Measurements from ENCODE around the gene NCOA7.

NCOA7 gene

DNA sequence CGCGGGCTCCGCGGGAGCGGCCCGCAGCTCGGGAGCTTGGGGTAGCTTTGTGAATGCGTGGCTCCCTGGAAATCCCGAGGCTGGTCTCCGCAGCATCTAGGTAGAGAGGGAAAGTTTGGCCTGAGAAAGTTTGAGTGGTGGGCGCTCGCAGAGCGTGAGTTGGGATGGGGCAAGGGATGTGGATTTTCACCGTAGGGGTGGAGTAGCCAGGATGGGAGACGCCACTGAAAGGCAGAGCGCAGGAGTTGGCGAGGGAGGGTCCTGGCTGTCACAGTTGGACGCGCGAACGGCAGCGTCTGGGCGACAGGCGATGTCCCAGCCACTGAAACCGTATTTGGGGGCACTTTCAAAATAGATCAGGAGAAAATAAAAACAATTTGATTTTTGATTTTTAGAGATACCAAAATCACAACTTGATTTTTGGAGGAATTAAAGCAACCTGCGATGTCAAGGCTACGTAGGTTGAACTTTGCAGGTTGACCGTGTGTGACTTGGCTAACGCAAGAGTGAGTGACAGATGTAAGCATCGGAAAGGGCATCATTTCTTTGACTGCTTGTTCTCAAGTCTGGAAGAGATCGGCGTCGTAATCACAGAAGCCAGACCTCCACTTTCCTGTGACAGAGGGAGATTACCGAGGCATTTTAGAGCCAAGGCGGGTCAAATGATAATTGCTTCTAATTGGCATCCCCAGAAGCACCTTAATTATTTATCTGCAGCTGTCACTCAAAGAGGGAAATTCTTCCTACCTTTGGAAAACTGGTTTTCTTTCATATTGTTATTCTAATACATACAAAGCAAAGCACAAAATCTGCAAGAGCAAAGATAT is 40.7 kb upstream of the NCOA7 start:
- TF ChIP-seq, protein P1, sequence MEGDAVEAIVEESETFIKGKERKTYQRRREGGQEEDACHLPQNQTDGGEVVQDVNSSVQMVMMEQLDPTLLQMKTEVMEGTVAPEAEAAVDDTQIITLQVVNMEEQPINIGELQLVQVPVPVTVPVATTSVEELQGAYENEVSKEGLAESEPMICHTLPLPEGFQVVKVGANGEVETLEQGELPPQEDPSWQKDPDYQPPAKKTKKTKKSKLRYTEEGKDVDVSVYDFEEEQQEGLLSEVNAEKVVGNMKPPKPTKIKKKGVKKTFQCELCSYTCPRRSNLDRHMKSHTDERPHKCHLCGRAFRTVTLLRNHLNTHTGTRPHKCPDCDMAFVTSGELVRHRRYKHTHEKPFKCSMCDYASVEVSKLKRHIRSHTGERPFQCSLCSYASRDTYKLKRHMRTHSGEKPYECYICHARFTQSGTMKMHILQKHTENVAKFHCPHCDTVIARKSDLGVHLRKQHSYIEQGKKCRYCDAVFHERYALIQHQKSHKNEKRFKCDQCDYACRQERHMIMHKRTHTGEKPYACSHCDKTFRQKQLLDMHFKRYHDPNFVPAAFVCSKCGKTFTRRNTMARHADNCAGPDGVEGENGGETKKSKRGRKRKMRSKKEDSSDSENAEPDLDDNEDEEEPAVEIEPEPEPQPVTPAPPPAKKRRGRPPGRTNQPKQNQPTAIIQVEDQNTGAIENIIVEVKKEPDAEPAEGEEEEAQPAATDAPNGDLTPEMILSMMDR (conservative IDR thresholded peaks at IDR 0.05; ENCODE audit: low read length): no peak
- no peak for DNase-seq (ENCODE audit: low read depth)
- H3K4me3 ChIP-seq (ENCODE audit: low read length): peak overlapping the region; percentile 56

DNA sequence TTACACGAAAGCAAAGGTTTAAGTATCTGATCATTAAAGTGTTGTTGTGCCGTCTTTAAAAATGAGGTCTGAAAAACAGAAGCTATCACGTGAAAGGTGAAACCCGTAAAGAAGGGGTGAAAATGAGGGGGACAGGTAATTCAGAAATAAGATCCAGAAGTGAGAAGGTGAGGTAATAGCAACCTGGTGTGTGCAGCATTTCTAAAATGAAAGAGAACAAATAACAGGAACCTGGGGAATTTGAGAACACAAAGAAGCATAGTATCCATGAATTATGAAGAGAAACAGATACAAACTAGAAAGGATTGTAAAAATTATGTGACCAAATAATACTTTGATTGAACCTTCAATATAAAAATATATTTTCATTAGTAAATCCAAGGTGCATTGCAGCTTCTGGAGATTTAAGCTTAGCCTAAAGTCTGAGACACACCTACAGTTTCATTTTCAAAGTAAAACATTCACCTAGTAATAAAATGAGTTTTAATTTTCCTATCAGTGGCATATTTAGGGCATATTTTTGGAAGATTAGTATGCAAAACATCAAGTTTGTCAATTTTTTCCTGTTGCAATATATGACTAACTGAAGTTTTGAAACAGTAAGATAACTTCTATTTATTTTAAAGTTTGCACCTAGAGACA is 39.9 kb upstream of the NCOA7 start:
- no peak for DNase-seq (ENCODE audit: low read depth)
- no peak overlapping the region for H3K4me3 ChIP-seq (ENCODE audit: low read length)
- TF ChIP-seq, protein P1 (conservative IDR thresholded peaks at IDR 0.05; ENCODE audit: low read length): no peak

DNA sequence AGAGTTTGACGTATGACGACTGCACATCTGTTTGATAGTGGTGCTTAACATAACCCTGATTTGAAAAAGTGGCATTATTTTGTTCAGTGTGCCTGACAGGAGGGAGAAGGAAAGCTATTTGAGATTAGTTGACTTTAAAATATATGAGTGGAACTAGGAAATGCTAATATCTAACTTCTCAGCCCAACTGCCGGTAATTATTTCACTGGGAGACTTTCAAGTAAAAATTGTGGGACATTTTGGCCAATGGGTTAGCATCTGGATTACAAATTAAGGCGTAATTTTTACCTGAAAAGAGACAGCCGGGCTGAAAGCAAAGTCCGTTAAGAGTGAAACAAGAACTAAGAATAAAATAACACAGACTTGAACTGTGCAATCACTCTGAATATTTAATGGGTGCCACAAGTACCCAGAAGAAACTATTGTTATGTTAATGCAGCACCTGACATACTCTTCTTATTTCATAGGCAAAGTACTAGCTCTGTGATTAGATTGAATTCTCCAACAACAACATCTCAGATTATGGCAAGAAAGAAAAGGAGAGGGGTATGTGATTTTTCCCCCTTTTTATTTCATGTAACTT is 39.3 kb upstream of the NCOA7 start:
- no peak overlapping the region for H3K4me3 ChIP-seq (ENCODE audit: low read length)
- DNase-seq (ENCODE audit: low read depth): no peak
- TF ChIP-seq, protein P1 (conservative IDR thresholded peaks at IDR 0.05; ENCODE audit: low read length): no peak

DNA sequence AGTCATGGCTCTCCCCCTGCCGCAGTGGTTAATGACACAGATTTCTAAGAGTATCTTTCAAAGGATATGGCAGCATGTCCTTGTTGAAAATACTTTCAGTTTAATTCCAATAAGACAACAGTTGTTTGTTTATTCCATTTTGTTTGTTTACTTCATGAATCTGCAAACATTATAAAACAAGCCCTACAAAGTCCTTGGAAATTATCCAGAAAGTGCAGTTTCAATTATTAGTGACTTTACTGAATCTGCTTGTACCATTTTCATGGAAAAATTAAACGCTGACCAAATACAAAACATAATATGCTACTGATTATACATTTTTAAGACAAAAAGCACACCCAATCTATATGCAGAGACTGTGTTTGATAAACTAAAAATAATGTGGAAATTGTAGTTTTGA is 38.0 kb upstream of the NCOA7 start:
- no peak for DNase-seq (ENCODE audit: low read depth)
- no peak overlapping the region for H3K4me3 ChIP-seq (ENCODE audit: low read length)
- TF ChIP-seq, protein P1 (conservative IDR thresholded peaks at IDR 0.05; ENCODE audit: low read length): no peak

DNA sequence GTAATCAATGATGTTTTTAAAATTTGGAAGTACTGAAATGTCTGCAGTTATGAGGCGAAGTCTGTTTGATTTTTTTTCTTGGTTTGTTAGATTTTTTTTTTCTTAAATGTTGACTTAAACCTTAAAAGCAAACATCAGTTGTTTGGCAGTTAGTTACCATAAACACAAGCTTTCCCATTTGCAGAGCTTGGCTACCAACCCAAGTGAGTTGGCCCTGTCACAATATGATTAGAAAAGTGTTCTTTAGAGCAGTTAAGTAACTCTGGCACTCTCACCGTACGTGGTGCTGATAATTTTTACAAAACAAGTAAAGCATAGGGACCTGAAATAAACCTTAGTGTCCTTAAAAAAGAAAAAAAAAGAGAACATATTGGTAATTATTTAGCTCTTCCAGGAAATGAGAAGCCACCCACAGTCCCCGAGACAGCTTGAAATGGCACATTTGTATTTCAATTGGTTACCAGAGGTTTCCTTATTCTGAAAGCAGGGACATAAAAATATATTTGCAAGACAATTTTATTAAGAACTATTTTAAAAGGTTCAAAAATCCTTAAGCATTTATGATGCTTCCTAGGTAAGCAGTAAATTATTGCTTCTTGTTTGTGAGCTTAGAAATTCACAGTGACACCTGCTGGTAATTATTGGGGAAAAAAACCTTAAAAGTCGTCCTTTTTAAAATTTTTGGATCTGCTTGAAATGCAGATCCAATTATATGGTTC is 37.4 kb upstream of the NCOA7 start:
- no peak overlapping the region for H3K4me3 ChIP-seq (ENCODE audit: low read length)
- TF ChIP-seq, protein P1 (conservative IDR thresholded peaks at IDR 0.05; ENCODE audit: low read length): peak; percentile 53
- DNase-seq (ENCODE audit: low read depth): peak; percentile 25

DNA sequence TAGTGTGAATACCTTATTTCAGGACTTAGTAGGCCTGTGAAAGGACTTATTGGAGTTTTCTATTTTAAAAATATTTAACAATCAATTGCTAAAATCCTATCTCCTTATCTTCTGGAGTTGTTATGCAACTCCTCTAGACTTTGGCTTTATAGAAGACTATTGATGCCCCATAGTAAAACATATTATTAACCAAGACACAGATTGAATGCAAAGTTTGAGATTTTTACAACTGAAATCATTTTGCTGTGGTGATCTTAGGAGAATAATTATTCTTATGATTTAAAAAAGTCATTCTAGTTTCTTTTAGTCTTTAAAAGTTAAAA is 36.9 kb upstream of the NCOA7 start:
- no peak for DNase-seq (ENCODE audit: low read depth)
- no peak overlapping the region for H3K4me3 ChIP-seq (ENCODE audit: low read length)
- TF ChIP-seq, protein P1 (conservative IDR thresholded peaks at IDR 0.05; ENCODE audit: low read length): no peak
